Panc1 (cell line): Measurements from ENCODE around the gene AOC2. TPM values are rescaled to one million over a fixed set of nuclear protein-coding genes. Genes with fewer than 3 reads are reported as not detected.
"Not testable (repeated sequence)": the region's sequence is repeated elsewhere in the genome, so short reads cannot be mapped to it uniquely, and the experiment has no call there.

Source experiments
- ATAC-seq: fragments of 200-7000 bp; cut with Tn5 transposase; 2 replicates; pipeline ENCODE4 v1.9.1; 2020; ENCODE audit warnings: mild to moderate bottlenecking, moderate library complexity
- BruUV-seq: library from RNA; stranded (reverse); fragments of 400-500 nt; replicated peaks from 2 replicates; lab custom pipeline; 2021; lab: Mats Ljungman, UMichigan
- CTCF ChIA-PET: fragments of 300-600 bp; sonication (Branson Sonifier 250); formaldehyde crosslinking; loops from one replicate; lab custom pipeline; 2022; ENCODE audit warnings: antibody characterized with exemption; lab: Charles Lee
- POLR2A ChIA-PET: fragments of 300-600 bp; sonication (Branson Sonifier 250); formaldehyde crosslinking; loops from one replicate; lab custom pipeline; 2022; ENCODE audit warnings: antibody characterized with exemption; lab: Charles Lee
- DNase-seq: peaks from one replicate; pipeline ENCODE4 v3.0.0-alpha.2; 2010; ENCODE audit warnings: low read depth, low spot score
- H3K27ac ChIP-seq: 2 replicates; pipeline ENCODE4 v1.5.1; 2011; ENCODE audit warnings: mild to moderate bottlenecking, low read length, inconsistent platforms
- H3K27me3 ChIP-seq: fragments of 200-500 bp; sonication (Bioruptor generic); 2 replicates; pipeline ENCODE4 v1.6.0; 2014; ENCODE audit warnings: low read length, inconsistent platforms; ENCODE audit not compliant: control insufficient read depth, insufficient read depth
- H3K36me3 ChIP-seq: fragments of 200-500 bp; sonication (Bioruptor generic); 2 replicates; pipeline ENCODE4 v1.5.1; 2014; ENCODE audit warnings: inconsistent platforms, mild to moderate bottlenecking, low read length, moderate library complexity; ENCODE audit not compliant: control insufficient read depth, insufficient read depth
- H3K4me1 ChIP-seq: 2 replicates; pipeline ENCODE4 v1.5.1; 2011; ENCODE audit warnings: inconsistent platforms, mild to moderate bottlenecking, low read length, moderate library complexity; ENCODE audit not compliant: control insufficient read depth, insufficient read depth
- H3K4me3 ChIP-seq, 2 experiments: 2 replicates each; pipeline ENCODE4 v1.5.1; 2011 to 2012; ENCODE audit warnings: low read depth in 2 of 2, low read length in 2 of 2, mild to moderate bottlenecking in 2 of 2, inconsistent platforms in 1 of 2, moderate library complexity in 1 of 2
- H3K9me3 ChIP-seq: fragments of 200-500 bp; sonication (Bioruptor generic); 2 replicates; pipeline ENCODE4 v1.5.1; 2014; ENCODE audit warnings: low read depth, mild to moderate bottlenecking, inconsistent platforms, low read length, moderate library complexity; ENCODE audit not compliant: control insufficient read depth, insufficient read depth
- POLR2AphosphoS5 ChIP-seq: IDR thresholded peaks from 2 replicates; pipeline ENCODE4 v1.6.1; 2012; ENCODE audit warnings: mild to moderate bottlenecking, low read depth, low read length, moderate library complexity
- SIN3A ChIP-seq: IDR thresholded peaks from 2 replicates; pipeline ENCODE4 v1.6.1; 2012; ENCODE audit warnings: low read depth, mild to moderate bottlenecking, low read length, moderate library complexity, borderline replicate concordance; ENCODE audit not compliant: insufficient read depth
- TCF7L2 ChIP-seq: IDR thresholded peaks from 2 replicates; pipeline ENCODE4 v1.6.1; 2011; ENCODE audit warnings: mild to moderate bottlenecking, low read depth, low read length, inconsistent platforms
- in situ Hi-C: cut with HindIII; loops from 2 replicates; pipeline ENCODE4 v1.10.0; 2016; ENCODE audit warnings: low sequenced_read_pairs, low pct_unique_long_range_greater_than_20kb
- intact Hi-C: fragments of 100-400 bp; cut with micrococcal nuclease; formaldehyde crosslinking; loops from one replicate; pipeline ENCODE4 v1.10.0; 2022; ENCODE audit not compliant: unreplicated experiment
- total RNA-seq: library from RNA; stranded (reverse); gene quantifications from one replicate; pipeline ENCODE4 v1.2.1, GENCODE V29; 2021; ENCODE audit not compliant: unreplicated experiment
- TF ChIP-seq, protein P1 (sequence below), 2 experiments: IDR thresholded peaks; 2 replicates each; pipeline ENCODE4 v1.6.1; 2011 to 2012; ENCODE audit warnings: low read depth in 2 of 2, control low read depth in 1 of 2, low read length in 1 of 2, mild to moderate bottlenecking in 1 of 2, moderate library complexity in 1 of 2; ENCODE audit not compliant: insufficient read depth in 1 of 2
- TF ChIP-seq, protein P2 (sequence below): fragments of 450-650 bp; IDR thresholded peaks from 2 replicates; pipeline ENCODE4 v1.5.1; 2017; ENCODE audit warnings: mild to moderate bottlenecking

Gene AOC2
- total RNA-seq, 1 experiment from 2014 or later, result 0.85 TPM

DNA sequence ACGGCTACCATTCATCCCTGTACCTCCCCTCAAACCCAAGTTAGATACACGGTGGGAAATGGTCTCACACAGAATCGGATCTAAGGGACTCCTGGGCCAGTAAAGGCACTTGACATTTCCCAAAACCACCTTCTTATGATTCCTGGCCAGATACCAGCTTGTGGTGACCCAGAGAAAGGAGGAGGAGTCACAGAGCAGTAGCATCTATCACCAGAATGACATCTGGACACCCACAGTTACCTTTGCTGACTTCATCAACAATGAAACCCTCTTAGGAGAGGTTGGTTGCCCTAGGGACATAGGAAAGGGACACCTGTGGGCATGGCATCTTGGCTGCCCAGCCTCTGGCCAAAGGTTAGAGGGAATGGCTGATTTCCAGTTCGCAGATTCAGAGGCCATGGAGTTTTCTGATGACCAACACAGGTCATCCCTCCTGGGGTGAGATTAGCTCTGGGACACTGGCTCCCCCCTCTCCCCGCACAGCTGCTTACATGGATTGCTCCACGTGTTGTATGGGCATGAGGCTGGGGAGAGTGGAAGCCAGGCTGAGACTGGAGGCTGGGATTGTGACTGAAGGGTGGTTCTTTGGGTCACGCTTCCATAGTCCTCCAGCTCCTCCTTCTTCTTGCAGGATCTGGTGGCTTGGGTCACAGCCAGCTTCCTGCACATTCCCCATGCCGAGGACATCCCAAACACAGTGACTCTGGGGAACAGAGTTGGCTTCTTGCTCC lies 5.2 kb downstream of the AOC2 start:
- ATAC-seq, result no peak
- intact Hi-C loops, result loop anchor here (5.0 kb wide), 1 partner anchor 88 kb away; no protein-coding TSS in a partner anchor

DNA sequence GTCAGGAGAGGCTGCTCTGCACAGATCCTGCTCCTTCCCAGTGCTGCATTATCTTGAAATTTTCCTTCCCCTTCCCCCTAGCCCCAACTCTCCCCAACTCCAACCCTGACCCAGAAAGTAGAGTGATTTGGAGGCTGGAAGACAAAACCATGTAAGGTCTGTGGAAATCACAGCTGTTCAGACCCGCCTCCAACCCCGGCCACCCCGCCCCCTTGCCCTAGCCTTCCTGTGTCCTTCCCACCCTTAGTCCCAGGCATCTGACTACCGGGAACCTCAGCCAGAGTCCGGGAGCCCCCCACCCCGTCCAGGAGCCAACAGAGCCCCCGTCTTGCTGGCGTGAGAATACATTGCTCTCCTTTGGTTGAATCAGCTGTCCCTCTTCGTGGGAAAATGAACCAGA lies 6.6 kb downstream of the AOC2 start, which contains the start of gene AOC3:
AOC3 (plus strand) TSS at position 246 of the 400 bp plus-strand sequence; CDS start at position 391, 145 bp downstream.
- POLR2A ChIA-PET, result no interaction called here
- intact Hi-C loops (no loop called here), in situ Hi-C loops (no loop called here)
- TF ChIP-seq TCF7L2 (no peak), SIN3A (no peak), POLR2AphosphoS5 (no peak)
- TF ChIP-seq, protein P1, sequence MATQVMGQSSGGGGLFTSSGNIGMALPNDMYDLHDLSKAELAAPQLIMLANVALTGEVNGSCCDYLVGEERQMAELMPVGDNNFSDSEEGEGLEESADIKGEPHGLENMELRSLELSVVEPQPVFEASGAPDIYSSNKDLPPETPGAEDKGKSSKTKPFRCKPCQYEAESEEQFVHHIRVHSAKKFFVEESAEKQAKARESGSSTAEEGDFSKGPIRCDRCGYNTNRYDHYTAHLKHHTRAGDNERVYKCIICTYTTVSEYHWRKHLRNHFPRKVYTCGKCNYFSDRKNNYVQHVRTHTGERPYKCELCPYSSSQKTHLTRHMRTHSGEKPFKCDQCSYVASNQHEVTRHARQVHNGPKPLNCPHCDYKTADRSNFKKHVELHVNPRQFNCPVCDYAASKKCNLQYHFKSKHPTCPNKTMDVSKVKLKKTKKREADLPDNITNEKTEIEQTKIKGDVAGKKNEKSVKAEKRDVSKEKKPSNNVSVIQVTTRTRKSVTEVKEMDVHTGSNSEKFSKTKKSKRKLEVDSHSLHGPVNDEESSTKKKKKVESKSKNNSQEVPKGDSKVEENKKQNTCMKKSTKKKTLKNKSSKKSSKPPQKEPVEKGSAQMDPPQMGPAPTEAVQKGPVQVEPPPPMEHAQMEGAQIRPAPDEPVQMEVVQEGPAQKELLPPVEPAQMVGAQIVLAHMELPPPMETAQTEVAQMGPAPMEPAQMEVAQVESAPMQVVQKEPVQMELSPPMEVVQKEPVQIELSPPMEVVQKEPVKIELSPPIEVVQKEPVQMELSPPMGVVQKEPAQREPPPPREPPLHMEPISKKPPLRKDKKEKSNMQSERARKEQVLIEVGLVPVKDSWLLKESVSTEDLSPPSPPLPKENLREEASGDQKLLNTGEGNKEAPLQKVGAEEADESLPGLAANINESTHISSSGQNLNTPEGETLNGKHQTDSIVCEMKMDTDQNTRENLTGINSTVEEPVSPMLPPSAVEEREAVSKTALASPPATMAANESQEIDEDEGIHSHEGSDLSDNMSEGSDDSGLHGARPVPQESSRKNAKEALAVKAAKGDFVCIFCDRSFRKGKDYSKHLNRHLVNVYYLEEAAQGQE (IDR thresholded peaks at IDR 0.05; ENCODE audit: insufficient read depth in 1 of 2, low read depth in 2 of 2, low read length in 1 of 2), result no peak
- TF ChIP-seq, protein P2, sequence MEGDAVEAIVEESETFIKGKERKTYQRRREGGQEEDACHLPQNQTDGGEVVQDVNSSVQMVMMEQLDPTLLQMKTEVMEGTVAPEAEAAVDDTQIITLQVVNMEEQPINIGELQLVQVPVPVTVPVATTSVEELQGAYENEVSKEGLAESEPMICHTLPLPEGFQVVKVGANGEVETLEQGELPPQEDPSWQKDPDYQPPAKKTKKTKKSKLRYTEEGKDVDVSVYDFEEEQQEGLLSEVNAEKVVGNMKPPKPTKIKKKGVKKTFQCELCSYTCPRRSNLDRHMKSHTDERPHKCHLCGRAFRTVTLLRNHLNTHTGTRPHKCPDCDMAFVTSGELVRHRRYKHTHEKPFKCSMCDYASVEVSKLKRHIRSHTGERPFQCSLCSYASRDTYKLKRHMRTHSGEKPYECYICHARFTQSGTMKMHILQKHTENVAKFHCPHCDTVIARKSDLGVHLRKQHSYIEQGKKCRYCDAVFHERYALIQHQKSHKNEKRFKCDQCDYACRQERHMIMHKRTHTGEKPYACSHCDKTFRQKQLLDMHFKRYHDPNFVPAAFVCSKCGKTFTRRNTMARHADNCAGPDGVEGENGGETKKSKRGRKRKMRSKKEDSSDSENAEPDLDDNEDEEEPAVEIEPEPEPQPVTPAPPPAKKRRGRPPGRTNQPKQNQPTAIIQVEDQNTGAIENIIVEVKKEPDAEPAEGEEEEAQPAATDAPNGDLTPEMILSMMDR, result no peak
- Histone ChIP-seq H3K4me3 (no peak within 1 kb of the TSS), H3K27me3 (no peaks in the 10 kb centered on the region), H3K4me1 (no peaks in the 10 kb centered on the region), H3K9me3 (no peaks in the 10 kb centered on the region), H3K27ac (no peak within 1 kb of the TSS), H3K36me3 (no peaks in the 10 kb centered on the region)
- DNase-seq, result no peak
- CTCF ChIA-PET, result no interaction called here
- BruUV-seq, result no TSS peak
- ATAC-seq, result no peak

More for the DNA sequence above, 5.2 kb downstream of the AOC2 start:
- H3K4me1 ChIP-seq, result no peaks in the 10 kb centered on the region
- DNase-seq, result no peak
- no peaks in the 10 kb centered on the region for H3K9me3 ChIP-seq
- no peaks in the 10 kb centered on the region for H3K27me3 ChIP-seq
- in situ Hi-C loops, result no loop called here
- H3K4me3 ChIP-seq, result no peak overlapping the region
- TF ChIP-seq POLR2AphosphoS5 (no peak), SIN3A (no peak), TCF7L2 (no peak)
- BruUV-seq, result no TSS peak
- ChIA-PET POLR2A (no interaction called here), CTCF (no interaction called here)
- H3K36me3 ChIP-seq, result no peaks in the 10 kb centered on the region
- H3K27ac ChIP-seq, result no peak overlapping the region

DNA sequence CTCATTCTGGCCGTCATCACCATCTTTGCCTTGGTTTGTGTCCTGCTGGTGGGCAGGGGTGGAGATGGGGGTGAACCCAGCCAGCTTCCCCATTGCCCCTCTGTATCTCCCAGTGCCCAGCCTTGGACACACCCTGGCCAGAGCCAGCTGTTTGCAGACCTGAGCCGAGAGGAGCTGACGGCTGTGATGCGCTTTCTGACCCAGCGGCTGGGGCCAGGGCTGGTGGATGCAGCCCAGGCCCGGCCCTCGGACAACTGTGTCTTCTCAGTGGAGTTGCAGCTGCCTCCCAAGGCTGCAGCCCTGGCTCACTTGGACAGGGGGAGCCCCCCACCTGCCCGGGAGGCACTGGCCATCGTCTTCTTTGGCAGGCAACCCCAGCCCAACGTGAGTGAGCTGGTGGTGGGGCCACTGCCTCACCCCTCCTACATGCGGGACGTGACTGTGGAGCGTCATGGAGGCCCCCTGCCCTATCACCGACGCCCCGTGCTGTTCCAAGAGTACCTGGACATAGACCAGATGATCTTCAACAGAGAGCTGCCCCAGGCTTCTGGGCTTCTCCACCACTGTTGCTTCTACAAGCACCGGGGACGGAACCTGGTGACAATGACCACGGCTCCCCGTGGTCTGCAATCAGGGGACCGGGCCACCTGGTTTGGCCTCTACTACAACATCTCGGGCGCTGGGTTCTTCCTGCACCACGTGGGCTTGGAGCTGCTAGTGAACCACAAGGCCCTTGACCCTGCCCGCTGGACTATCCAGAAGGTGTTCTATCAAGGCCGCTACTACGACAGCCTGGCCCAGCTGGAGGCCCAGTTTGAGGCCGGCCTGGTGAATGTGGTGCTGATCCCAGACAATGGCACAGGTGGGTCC lies 7.2 kb downstream of the AOC2 start:
- H3K4me3 ChIP-seq, H3K36me3 ChIP-seq, BruUV-seq, in situ Hi-C loops, H3K27ac ChIP-seq, POLR2A ChIA-PET, ATAC-seq, H3K4me1 ChIP-seq, DNase-seq, CTCF ChIA-PET, H3K9me3 ChIP-seq, H3K27me3 ChIP-seq, intact Hi-C loops: not testable (repeated sequence)
